Measurements from ENCODE around the gene SSMEM1.

SSMEM1 gene

GRCh38 chr7:130258494-130259078 is 50.9 kb downstream of the SSMEM1 start:
- no peak for TF ChIP-seq CTCF (IDR thresholded peaks at IDR 0.05; ENCODE audit: insufficient read depth, low read length, missing control alignments)
- CTCF ChIA-PET, result interaction anchor here (1.0 to 1.6 kb wide), 2 partner anchors 10 to 17 kb away, joined by 3 read pairs; no protein-coding TSS in a partner anchor
- DNase-seq (ENCODE audit: low read depth, low spot score), result no peak
- POLR2A ChIA-PET, result no interaction called here
- H3K4me3 ChIP-seq (ENCODE audit: low read depth, low read length), result no peak overlapping the region

GRCh38 chr7:130262448-130262847 is 54.8 kb downstream of the SSMEM1 start:
- TF ChIP-seq CTCF (IDR thresholded peaks at IDR 0.05; ENCODE audit: insufficient read depth, low read length, missing control alignments), result no peak
- CTCF ChIA-PET, result interaction anchor here (1.3 kb wide), 1 partner anchor 10 kb away, joined by 6 read pairs; no protein-coding TSS in a partner anchor

GRCh38 chr7:130263130-130263529 is 55.5 kb downstream of the SSMEM1 start:
- no peak for TF ChIP-seq CTCF (IDR thresholded peaks at IDR 0.05; ENCODE audit: insufficient read depth, low read length, missing control alignments)
- ChIA-PET POLR2A (no interaction called here), CTCF (interaction anchor here (0.6 to 1.3 kb wide), 2 partner anchors 9 to 161 kb away, joined by 3 to 6 read pairs; no protein-coding TSS in a partner anchor)
- H3K4me3 ChIP-seq (ENCODE audit: low read depth, low read length), result no peak overlapping the region
- no peak for DNase-seq (ENCODE audit: low read depth, low spot score)

More at GRCh38 chr7:130262448-130262847, 54.8 kb downstream of the SSMEM1 start:
- H3K4me3 ChIP-seq (ENCODE audit: low read depth, low read length), result no peak overlapping the region
- DNase-seq (ENCODE audit: low read depth, low spot score), result no peak
- POLR2A ChIA-PET, result no interaction called here

Data from AG04449 (cell line).